ENCODE results near the gene ZNF780B. TPM values are rescaled to one million over a fixed set of nuclear protein-coding genes. Genes with fewer than 3 reads are reported as not detected.

The ZNF780B gene
- total RNA-seq, 2 donors from 2014 or later: 30.7 to 35.2 TPM

- H3K4me1 Mint-ChIP-seq (ENCODE audit: low read depth in 2 of 2): peaks cover 2 to 7% of the 10 kb centered on the region in 2 donors
- H3K4me3 Mint-ChIP-seq: no peak overlapping the region
- peaks cover 19% of the 10 kb centered on the region for H3K9me3 Mint-ChIP-seq
- no peak for DNase-seq (ENCODE audit: low spot score)
- H3K27me3 Mint-ChIP-seq: no peaks in the 10 kb centered on the region
- H3K27ac Mint-ChIP-seq: no peak overlapping the region
- ATAC-seq: no peak
- H3K36me3 Mint-ChIP-seq: peaks cover 37% of the 10 kb centered on the region
Observed at GRCh38 chr19:39987167-39987566, 68.9 kb downstream of the ZNF780B start.

GRCh38 chr19:39986643-39987042 lies 69.4 kb downstream of the ZNF780B start:
- H3K36me3 Mint-ChIP-seq: peaks cover 37% of the 10 kb centered on the region
- DNase-seq (ENCODE audit: low spot score) (no peak), ATAC-seq (no peak)
- H3K27ac Mint-ChIP-seq: no peak overlapping the region
- H3K4me3 Mint-ChIP-seq: no peak overlapping the region
- peaks cover 0 to 7% of the 10 kb centered on the region in 2 donors for H3K4me1 Mint-ChIP-seq (ENCODE audit: low read depth in 2 of 2)
- peaks cover 19% of the 10 kb centered on the region for H3K9me3 Mint-ChIP-seq
- H3K27me3 Mint-ChIP-seq: no peaks in the 10 kb centered on the region

GRCh38 chr19:39983695-39984300 lies 72.2 kb downstream of the ZNF780B start:
- ATAC-seq (no peak), DNase-seq (ENCODE audit: low spot score) (no peak)
- H3K36me3 Mint-ChIP-seq: peaks cover 48% of the 10 kb centered on the region
- H3K4me1 Mint-ChIP-seq (ENCODE audit: low read depth in 2 of 2): peaks cover 0 to under 1% of the 10 kb centered on the region in 2 donors
- H3K9me3 Mint-ChIP-seq: peaks cover 19% of the 10 kb centered on the region
- no peak overlapping the region for H3K4me3 Mint-ChIP-seq
- no peaks in the 10 kb centered on the region for H3K27me3 Mint-ChIP-seq
- no peak overlapping the region for H3K27ac Mint-ChIP-seq

- Mint-ChIP-seq H3K4me3 (no peak overlapping the region), H3K4me1 (ENCODE audit: low read depth in 2 of 2) (peaks cover 0 to 4% of the 10 kb centered on the region in 2 donors), H3K36me3 (peaks cover 47% of the 10 kb centered on the region)
Observed at GRCh38 chr19:39982883-39983282, 73.1 kb downstream of the ZNF780B start.

More at GRCh38 chr19:39982883-39983282, 73.1 kb downstream of the ZNF780B start:
- no peak overlapping the region for H3K27ac Mint-ChIP-seq
- no peaks in the 10 kb centered on the region for H3K27me3 Mint-ChIP-seq
- peaks cover 19% of the 10 kb centered on the region for H3K9me3 Mint-ChIP-seq
- ATAC-seq (no peak), DNase-seq (ENCODE audit: low spot score) (no peak)

Other genes with a start within 250 kb of the ZNF780B start
- gene DYRK1B, start 222.1 kb downstream of the ZNF780B start, total RNA-seq: 10 to 100 TPM in 1 of 2 donors, 1 to 10 TPM in 1; 7.5 to 10.5 TPM
- 100 to 1,000 TPM; 304 to 505 TPM for gene FBL, start 209.9 kb downstream of the ZNF780B start, total RNA-seq
- gene FCGBP, start 121.6 kb downstream of the ZNF780B start, total RNA-seq: 1 to 10 TPM; 3.4 to 6.6 TPM
- 100 to 1,000 TPM; 163 to 165 TPM for gene PSMC4, start 85.1 kb downstream of the ZNF780B start, total RNA-seq
- 1 to 10 TPM; 3.7 to 7.4 TPM for gene ZNF546, start 59.2 kb downstream of the ZNF780B start, total RNA-seq
- 10 to 100 TPM; 24.2 to 26.3 TPM for gene ZNF780A, start 34.7 kb upstream of the ZNF780B start, total RNA-seq
- gene MAP3K10, start 135.2 kb upstream of the ZNF780B start, total RNA-seq: 10 to 100 TPM; 13.2 to 28.4 TPM
- gene TTC9B, start 162.2 kb upstream of the ZNF780B start, total RNA-seq: not detected
- under 1 TPM in 1 of 2 donors, not detected in 1; 0.98 TPM for gene CCNP, start 170.5 kb upstream of the ZNF780B start, total RNA-seq
- 100 to 1,000 TPM; 131 to 180 TPM for gene AKT2, start 229.1 kb upstream of the ZNF780B start, total RNA-seq

Measured in natural killer cell treated with Interleukin-12 subunit alpha and Interleukin-12 subunit beta and Interleukin-15 and Interleukin-18, amount 100 ng/mL, for 72 hours (primary cell).